OCI-LY7 (cell line): ENCODE results near the gene ZNRF1. TPM values are rescaled to one million over a fixed set of nuclear protein-coding genes. Genes with fewer than 3 reads are reported as not detected.
"Not testable (repeated sequence)": the region's sequence is repeated elsewhere in the genome, so short reads cannot be mapped to it uniquely, and the experiment has no call there.

Experiments
- BruUV-seq: library from RNA; stranded (reverse); fragments of 400-500 nt; replicated peaks from 2 replicates; lab custom pipeline; 2021; lab: Mats Ljungman, UMichigan
- CTCF ChIA-PET: fragments of 300-600 bp; sonication (Branson Sonifier 250); formaldehyde crosslinking; loops from one replicate; lab custom pipeline; 2022; ENCODE audit warnings: antibody characterized with exemption; ENCODE audit not compliant: unreplicated experiment; lab: Charles Lee
- POLR2A ChIA-PET: fragments of 300-600 bp; sonication (Branson Sonifier 250); formaldehyde crosslinking; loops from one replicate; lab custom pipeline; 2022; ENCODE audit warnings: antibody characterized with exemption; lab: Charles Lee
- DNase-seq: peaks from one replicate; pipeline ENCODE4 v3.0.0-alpha.2; 2015; ENCODE audit warnings: low spot score
- H2AFZ ChIP-seq: fragments of 200-600 bp; sonication (generic), shearing (Covaris generic); 2 replicates; pipeline ENCODE4 v1.6.1; 2014; ENCODE audit warnings: mild to moderate bottlenecking, antibody characterized with exemption, low read length, moderate library complexity
- H3K27ac ChIP-seq: fragments of 200-600 bp; sonication (generic); 2 replicates; pipeline ENCODE4 v1.5.1; 2014; ENCODE audit warnings: mixed run types, low read depth, mild to moderate bottlenecking, moderate library complexity, low read length, inconsistent platforms; ENCODE audit not compliant: poor library complexity, severe bottlenecking
- H3K36me3 ChIP-seq: fragments of 200-600 bp; sonication (generic); 2 replicates; pipeline ENCODE4 v1.6.1; 2014; ENCODE audit warnings: mild to moderate bottlenecking, antibody characterized with exemption, low read length, moderate library complexity, mixed read lengths; ENCODE audit not compliant: insufficient read depth
- H3K4me1 ChIP-seq: fragments of 200-600 bp; sonication (generic); 2 replicates; pipeline ENCODE4 v1.5.1; 2014; ENCODE audit warnings: mild to moderate bottlenecking, low read length; ENCODE audit not compliant: insufficient read depth, poor library complexity, severe bottlenecking
- H3K4me2 ChIP-seq: fragments of 200-600 bp; sonication (generic); 2 replicates; pipeline ENCODE4 v1.6.1; 2014; ENCODE audit warnings: mild to moderate bottlenecking, low read length
- H3K4me3 ChIP-seq: fragments of 200-600 bp; sonication (generic); 2 replicates; pipeline ENCODE4 v1.5.1; 2014; ENCODE audit warnings: mild to moderate bottlenecking, low read depth, low read length; ENCODE audit not compliant: poor library complexity, severe bottlenecking
- H3K79me2 ChIP-seq: fragments of 200-600 bp; sonication (generic); 2 replicates; pipeline ENCODE4 v1.6.1; 2016; ENCODE audit warnings: low read depth, mild to moderate bottlenecking, low read length, moderate library complexity, mixed read lengths; ENCODE audit not compliant: insufficient read depth
- H3K9me2 ChIP-seq: fragments of 200-600 bp; sonication (generic); 2 replicates; pipeline ENCODE4 v1.6.1; 2016; ENCODE audit warnings: mild to moderate bottlenecking, low read length, mixed read lengths; ENCODE audit not compliant: insufficient read depth
- H3K9me3 ChIP-seq: fragments of 200-600 bp; sonication (generic); 2 replicates; pipeline ENCODE4 v1.6.1; 2014; ENCODE audit warnings: mild to moderate bottlenecking, mixed run types, low read length, mixed read lengths
- H4K20me1 ChIP-seq: fragments of 200-600 bp; sonication (generic); 2 replicates; pipeline ENCODE4 v1.6.1; 2014; ENCODE audit warnings: mild to moderate bottlenecking, antibody characterized with exemption, low read length, moderate library complexity, mixed read lengths; ENCODE audit not compliant: insufficient read depth
- EZH2phosphoT487 ChIP-seq: fragments of 200-600 bp; sonication (generic); IDR thresholded peaks from 2 replicates; pipeline ENCODE4 v1.6.1; 2018; ENCODE audit warnings: low read depth, borderline replicate concordance, mild to moderate bottlenecking, mixed run types, antibody characterized with exemption, low read length, moderate library complexity, mixed read lengths
- intact Hi-C: fragments of 100-400 bp; cut with micrococcal nuclease; formaldehyde crosslinking; loops from one replicate; pipeline ENCODE4 v1.10.0; 2022; ENCODE audit not compliant: unreplicated experiment
- total RNA-seq, 2 experiments: library from RNA; depleted of rRNA in 1 of 2; stranded (reverse); fragments of >200 nt in 1 of 2; shearing (Covaris generic) in 1 of 2; gene quantifications; 2 replicates each; pipeline ENCODE4 v1.2.3, GENCODE V29; 2014 to 2022
- TF ChIP-seq, protein P1 (sequence below): fragments of 200-600 bp; sonication (generic); conservative IDR thresholded peaks from 2 replicates; pipeline ENCODE4 v1.5.1; 2014; ENCODE audit warnings: mild to moderate bottlenecking, antibody characterized with exemption, low read length, moderate library complexity, mixed read lengths

The ZNRF1 gene
- total RNA-seq, 2 experiments from 2014 or later, result 11.8 to 23.7 TPM

GRCh38 chr16:75088934-75089333 is 90.1 kb downstream of the ZNRF1 start:
- Histone ChIP-seq H3K79me2 (no peaks in the 10 kb centered on the region), H4K20me1 (no peaks in the 10 kb centered on the region), H3K27ac (no peak overlapping the region), H2AFZ (no peak overlapping the region), H3K9me2 (no peaks in the 10 kb centered on the region), H3K4me1 (no peaks in the 10 kb centered on the region), H3K36me3 (no peaks in the 10 kb centered on the region), H3K4me3 (no peak overlapping the region), H3K4me2 (no peak overlapping the region), H3K9me3 (no peaks in the 10 kb centered on the region)
- TF ChIP-seq, protein P1, sequence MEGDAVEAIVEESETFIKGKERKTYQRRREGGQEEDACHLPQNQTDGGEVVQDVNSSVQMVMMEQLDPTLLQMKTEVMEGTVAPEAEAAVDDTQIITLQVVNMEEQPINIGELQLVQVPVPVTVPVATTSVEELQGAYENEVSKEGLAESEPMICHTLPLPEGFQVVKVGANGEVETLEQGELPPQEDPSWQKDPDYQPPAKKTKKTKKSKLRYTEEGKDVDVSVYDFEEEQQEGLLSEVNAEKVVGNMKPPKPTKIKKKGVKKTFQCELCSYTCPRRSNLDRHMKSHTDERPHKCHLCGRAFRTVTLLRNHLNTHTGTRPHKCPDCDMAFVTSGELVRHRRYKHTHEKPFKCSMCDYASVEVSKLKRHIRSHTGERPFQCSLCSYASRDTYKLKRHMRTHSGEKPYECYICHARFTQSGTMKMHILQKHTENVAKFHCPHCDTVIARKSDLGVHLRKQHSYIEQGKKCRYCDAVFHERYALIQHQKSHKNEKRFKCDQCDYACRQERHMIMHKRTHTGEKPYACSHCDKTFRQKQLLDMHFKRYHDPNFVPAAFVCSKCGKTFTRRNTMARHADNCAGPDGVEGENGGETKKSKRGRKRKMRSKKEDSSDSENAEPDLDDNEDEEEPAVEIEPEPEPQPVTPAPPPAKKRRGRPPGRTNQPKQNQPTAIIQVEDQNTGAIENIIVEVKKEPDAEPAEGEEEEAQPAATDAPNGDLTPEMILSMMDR, result no peak
- no peak for TF ChIP-seq EZH2phosphoT487
- POLR2A ChIA-PET, result interaction anchor here (0.9 to 1.1 kb wide), 2 partner anchors 12 to 14 kb away, joined by 3 read pairs; no protein-coding TSS in a partner anchor
- intact Hi-C loops, result no loop called here
- CTCF ChIA-PET, result no interaction called here
- BruUV-seq, result no TSS peak
- DNase-seq, result no peak

- no peaks in the 10 kb centered on the region for H3K9me2 ChIP-seq
- no peak for DNase-seq
- TF ChIP-seq, protein P1, result no peak
- no peak for TF ChIP-seq EZH2phosphoT487
- H4K20me1 ChIP-seq, result no peaks in the 10 kb centered on the region
- no TSS peak for BruUV-seq
- H3K27ac ChIP-seq, result no peak overlapping the region
- H2AFZ ChIP-seq, result no peak overlapping the region
- H3K4me2 ChIP-seq, result no peak overlapping the region
- no peak overlapping the region for H3K4me3 ChIP-seq
- H3K4me1 ChIP-seq, result no peaks in the 10 kb centered on the region
- H3K79me2 ChIP-seq, result no peaks in the 10 kb centered on the region
- H3K9me3 ChIP-seq, result no peaks in the 10 kb centered on the region
- intact Hi-C loops, result no loop called here
- POLR2A ChIA-PET, result interaction anchor here (0.9 kb wide), 1 partner anchor 16 kb away, joined by 3 read pairs; no protein-coding TSS in a partner anchor
- CTCF ChIA-PET, result no interaction called here
- H3K36me3 ChIP-seq, result no peaks in the 10 kb centered on the region
These were observed 90.8 kb downstream of the ZNRF1 start for GRCh38 chr16:75089486-75090202.

- DNase-seq, BruUV-seq, H3K4me2 ChIP-seq, intact Hi-C loops, H3K79me2 ChIP-seq, H3K4me3 ChIP-seq, CTCF ChIA-PET, H3K36me3 ChIP-seq, H3K27ac ChIP-seq, H2AFZ ChIP-seq, H3K9me3 ChIP-seq, H3K9me2 ChIP-seq, H3K4me1 ChIP-seq, POLR2A ChIA-PET, H4K20me1 ChIP-seq: not testable (repeated sequence)
These were observed 92.1 kb downstream of the ZNRF1 start for GRCh38 chr16:75090899-75091298.

DNA sequence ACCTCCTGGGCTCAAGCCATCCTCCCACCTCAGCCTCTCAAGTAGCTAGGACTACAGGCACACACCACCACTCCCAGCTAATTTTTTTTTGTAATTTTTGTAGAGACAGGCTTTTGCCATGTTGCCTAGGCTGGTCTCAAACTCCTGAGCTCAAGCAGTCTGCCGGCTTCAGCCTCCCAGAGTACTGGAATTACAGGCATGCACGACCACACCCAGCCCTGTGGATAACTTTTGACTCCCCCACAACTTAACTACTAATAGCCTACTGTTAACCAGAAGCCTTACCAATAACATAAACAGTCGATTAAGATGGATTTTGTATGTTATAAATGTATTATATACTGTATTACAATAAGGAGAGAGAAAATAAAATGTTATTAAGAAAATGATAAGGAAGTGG is 92.8 kb downstream of the ZNRF1 start:
- H4K20me1 ChIP-seq, H3K4me1 ChIP-seq, H3K4me2 ChIP-seq, H3K36me3 ChIP-seq, H2AFZ ChIP-seq, H3K79me2 ChIP-seq, H3K9me3 ChIP-seq, H3K9me2 ChIP-seq, H3K4me3 ChIP-seq, BruUV-seq, CTCF ChIA-PET, DNase-seq, intact Hi-C loops, POLR2A ChIA-PET, H3K27ac ChIP-seq: not testable (repeated sequence)
